Measurements from ENCODE around the gene TEN1.

TEN1 gene

GRCh38 chr17:76002100-76002499 lies 23.1 kb downstream of the TEN1 start:
- Histone ChIP-seq H3K27me3 (ENCODE audit: control insufficient read depth, insufficient read depth, low read length) (no peaks in the 10 kb centered on the region), H3K4me3 (ENCODE audit: low read length) (no peak overlapping the region), H3K36me3 (ENCODE audit: control insufficient read depth, insufficient read depth, low read length) (peaks cover 4% of the 10 kb centered on the region), H3K9ac (ENCODE audit: low read length) (no peak overlapping the region), H3K4me1 (ENCODE audit: control insufficient read depth, insufficient read depth, low read length) (no peaks in the 10 kb centered on the region), H3K27ac (ENCODE audit: low read depth, low read length) (no peak overlapping the region)

GRCh38 chr17:76003915-76004314 lies 24.9 kb downstream of the TEN1 start:
- H3K4me1 ChIP-seq (ENCODE audit: control insufficient read depth, insufficient read depth, low read length), result no peaks in the 10 kb centered on the region
- peaks cover 4% of the 10 kb centered on the region for H3K36me3 ChIP-seq (ENCODE audit: control insufficient read depth, insufficient read depth, low read length)
- H3K9ac ChIP-seq (ENCODE audit: low read length), result no peak overlapping the region
- H3K27ac ChIP-seq (ENCODE audit: low read depth, low read length), result no peak overlapping the region
- H3K27me3 ChIP-seq (ENCODE audit: control insufficient read depth, insufficient read depth, low read length), result no peaks in the 10 kb centered on the region
- H3K4me3 ChIP-seq (ENCODE audit: low read length), result no peak overlapping the region

- Histone ChIP-seq H3K27ac (ENCODE audit: low read depth, low read length) (no peak overlapping the region), H3K9ac (ENCODE audit: low read length) (no peak overlapping the region), H3K4me1 (ENCODE audit: control insufficient read depth, insufficient read depth, low read length) (no peaks in the 10 kb centered on the region), H3K36me3 (ENCODE audit: control insufficient read depth, insufficient read depth, low read length) (peaks cover 4% of the 10 kb centered on the region), H3K4me3 (ENCODE audit: low read length) (no peak overlapping the region), H3K27me3 (ENCODE audit: control insufficient read depth, insufficient read depth, low read length) (no peaks in the 10 kb centered on the region)
Observed at GRCh38 chr17:76004750-76005262, 25.8 kb downstream of the TEN1 start.

GRCh38 chr17:76005263-76006149 lies 26.5 kb downstream of the TEN1 start:
- Histone ChIP-seq H3K27me3 (ENCODE audit: control insufficient read depth, insufficient read depth, low read length) (no peaks in the 10 kb centered on the region), H3K27ac (ENCODE audit: low read depth, low read length) (no peak overlapping the region), H3K4me3 (ENCODE audit: low read length) (no peak overlapping the region), H3K36me3 (ENCODE audit: control insufficient read depth, insufficient read depth, low read length) (peaks cover 4% of the 10 kb centered on the region), H3K4me1 (ENCODE audit: control insufficient read depth, insufficient read depth, low read length) (no peaks in the 10 kb centered on the region), H3K9ac (ENCODE audit: low read length) (no peak overlapping the region)

GRCh38 chr17:76007131-76007849 lies 28.2 kb downstream of the TEN1 start:
- Histone ChIP-seq H3K27ac (ENCODE audit: low read depth, low read length) (no peak overlapping the region), H3K4me3 (ENCODE audit: low read length) (no peak overlapping the region), H3K36me3 (ENCODE audit: control insufficient read depth, insufficient read depth, low read length) (peaks cover under 1% of the 10 kb centered on the region), H3K4me1 (ENCODE audit: control insufficient read depth, insufficient read depth, low read length) (no peaks in the 10 kb centered on the region), H3K9ac (ENCODE audit: low read length) (no peak overlapping the region), H3K27me3 (ENCODE audit: control insufficient read depth, insufficient read depth, low read length) (no peaks in the 10 kb centered on the region)

- H3K4me1 ChIP-seq (ENCODE audit: control insufficient read depth, insufficient read depth, low read length), result no peaks in the 10 kb centered on the region
- no peaks in the 10 kb centered on the region for H3K36me3 ChIP-seq (ENCODE audit: control insufficient read depth, insufficient read depth, low read length)
- H3K27ac ChIP-seq (ENCODE audit: low read depth, low read length), result no peak overlapping the region
- no peak overlapping the region for H3K9ac ChIP-seq (ENCODE audit: low read length)
- H3K27me3 ChIP-seq (ENCODE audit: control insufficient read depth, insufficient read depth, low read length), result no peaks in the 10 kb centered on the region
- no peak overlapping the region for H3K4me3 ChIP-seq (ENCODE audit: low read length)
Observed at GRCh38 chr17:76007850-76008165, 28.8 kb downstream of the TEN1 start.

- no peaks in the 10 kb centered on the region for H3K27me3 ChIP-seq (ENCODE audit: control insufficient read depth, insufficient read depth, low read length)
- no peak overlapping the region for H3K27ac ChIP-seq (ENCODE audit: low read depth, low read length)
- no peak overlapping the region for H3K4me3 ChIP-seq (ENCODE audit: low read length)
- no peak overlapping the region for H3K9ac ChIP-seq (ENCODE audit: low read length)
- H3K4me1 ChIP-seq (ENCODE audit: control insufficient read depth, insufficient read depth, low read length), result no peaks in the 10 kb centered on the region
- H3K36me3 ChIP-seq (ENCODE audit: control insufficient read depth, insufficient read depth, low read length), result no peaks in the 10 kb centered on the region
Observed at GRCh38 chr17:76008208-76008607, 29.2 kb downstream of the TEN1 start.

GRCh38 chr17:76008630-76009425 lies 29.8 kb downstream of the TEN1 start:
- H3K27me3 ChIP-seq (ENCODE audit: control insufficient read depth, insufficient read depth, low read length), result no peaks in the 10 kb centered on the region
- no peak overlapping the region for H3K9ac ChIP-seq (ENCODE audit: low read length)
- no peaks in the 10 kb centered on the region for H3K36me3 ChIP-seq (ENCODE audit: control insufficient read depth, insufficient read depth, low read length)
- no peak overlapping the region for H3K4me3 ChIP-seq (ENCODE audit: low read length)
- no peak overlapping the region for H3K27ac ChIP-seq (ENCODE audit: low read depth, low read length)
- H3K4me1 ChIP-seq (ENCODE audit: control insufficient read depth, insufficient read depth, low read length), result no peaks in the 10 kb centered on the region

GRCh38 chr17:76009447-76009846 lies 30.4 kb downstream of the TEN1 start:
- Histone ChIP-seq H3K27ac (ENCODE audit: low read depth, low read length) (no peak overlapping the region), H3K27me3 (ENCODE audit: control insufficient read depth, insufficient read depth, low read length) (no peaks in the 10 kb centered on the region), H3K9ac (ENCODE audit: low read length) (no peak overlapping the region), H3K4me3 (ENCODE audit: low read length) (no peak overlapping the region), H3K4me1 (ENCODE audit: control insufficient read depth, insufficient read depth, low read length) (no peaks in the 10 kb centered on the region), H3K36me3 (ENCODE audit: control insufficient read depth, insufficient read depth, low read length) (no peaks in the 10 kb centered on the region)

GRCh38 chr17:76009969-76010661 lies 31.1 kb downstream of the TEN1 start:
- H3K36me3 ChIP-seq (ENCODE audit: control insufficient read depth, insufficient read depth, low read length), result no peaks in the 10 kb centered on the region
- H3K9ac ChIP-seq (ENCODE audit: low read length), result no peak overlapping the region
- H3K27ac ChIP-seq (ENCODE audit: low read depth, low read length), result no peak overlapping the region
- H3K27me3 ChIP-seq (ENCODE audit: control insufficient read depth, insufficient read depth, low read length), result no peaks in the 10 kb centered on the region
- no peak overlapping the region for H3K4me3 ChIP-seq (ENCODE audit: low read length)
- no peaks in the 10 kb centered on the region for H3K4me1 ChIP-seq (ENCODE audit: control insufficient read depth, insufficient read depth, low read length)

GRCh38 chr17:76011951-76012350 lies 32.9 kb downstream of the TEN1 start:
- Histone ChIP-seq H3K4me1 (ENCODE audit: control insufficient read depth, insufficient read depth, low read length) (no peaks in the 10 kb centered on the region), H3K9ac (ENCODE audit: low read length) (no peak overlapping the region), H3K36me3 (ENCODE audit: control insufficient read depth, insufficient read depth, low read length) (no peaks in the 10 kb centered on the region), H3K27me3 (ENCODE audit: control insufficient read depth, insufficient read depth, low read length) (no peaks in the 10 kb centered on the region), H3K27ac (ENCODE audit: low read depth, low read length) (no peak overlapping the region), H3K4me3 (ENCODE audit: low read length) (no peak overlapping the region)

Measured in rectal smooth muscle tissue (tissue), 1 donor.